Renal cortex interstitium (tissue), 11 donors: ENCODE results near the gene TSPAN17. TPM values are rescaled to one million over a fixed set of nuclear protein-coding genes. Genes with fewer than 3 reads are reported as not detected.
A peak's percentile ranks its signal among the peaks of the same experiment; 100 is the strongest.
"Not testable (repeated sequence)": the region's sequence is repeated elsewhere in the genome, so short reads cannot be mapped to it uniquely, and the experiment has no call there.

Source experiments
- DNase-seq, 11 donors: peaks; one replicate each; pipeline ENCODE4 v3.0.0-alpha.2; 2013; ENCODE audit warnings: low read depth in 9 of 11, low spot score in 4 of 11; ENCODE audit errors: extremely low read depth in 1 of 11
- polyA plus RNA-seq, 3 donors: library from polyadenylated mRNA; unstranded; fragments of 120-200 nt; gene quantifications; one replicate each; pipeline ENCODE4 v1.2.1, GENCODE V29; 2013; ENCODE audit not compliant: insufficient read length in 3 of 3

Gene TSPAN17
- polyA plus RNA-seq, 3 donors, result 27.7 to 36.1 (median 32.8) TPM

GRCh38 chr5:176692839-176693476 lies 45.7 kb downstream of the TSPAN17 start:
- peak in 2 of 11 donors; percentile 24 to 33 for DNase-seq

- peak in 4 of 11 donors; percentile 32 to 60 (median 40) for DNase-seq
Observed at GRCh38 chr5:176693477-176693851, 46.2 kb downstream of the TSPAN17 start.

GRCh38 chr5:176694146-176694545 lies 46.9 kb downstream of the TSPAN17 start:
- no peak for DNase-seq

DNA sequence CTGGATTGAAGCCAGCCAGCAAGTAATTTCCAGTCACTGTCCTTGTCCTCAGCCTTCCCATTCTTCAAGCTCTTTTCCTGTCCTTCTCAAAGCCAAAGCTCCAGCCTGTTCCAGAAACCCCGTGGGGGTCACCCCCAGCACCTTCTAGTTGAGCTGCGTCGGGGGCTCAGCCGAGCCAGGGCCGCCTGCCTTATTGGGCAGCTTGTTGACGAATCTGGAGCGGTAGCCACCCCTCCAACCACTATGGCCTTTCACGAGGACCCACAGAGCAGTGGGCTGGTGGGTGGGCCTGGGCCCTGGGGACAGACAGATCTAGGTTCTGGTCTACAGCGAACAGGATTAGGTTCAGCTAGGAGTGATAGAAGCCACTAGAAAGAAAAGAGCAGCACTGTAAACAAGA lies 47.3 kb downstream of the TSPAN17 start:
- no peak for DNase-seq

DNA sequence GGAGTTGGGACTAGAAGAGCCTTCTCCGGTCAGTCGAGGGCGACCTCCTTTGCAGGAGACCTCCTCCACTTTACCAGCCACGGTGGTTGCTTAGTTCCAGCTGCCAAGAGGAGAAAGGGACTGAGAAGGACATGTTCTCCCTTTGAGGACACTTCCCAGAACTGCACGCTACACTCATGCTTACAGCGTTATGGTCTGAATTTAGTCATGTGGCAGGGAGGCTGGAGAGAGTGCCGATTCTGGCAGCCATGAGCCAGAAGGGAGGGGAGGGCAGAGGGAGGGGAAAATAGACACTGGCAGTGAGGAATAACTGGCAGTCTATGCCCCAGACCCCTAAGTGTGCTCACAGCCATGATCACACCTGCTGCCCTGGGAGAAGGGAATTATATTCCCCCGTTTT lies 47.8 kb downstream of the TSPAN17 start:
- no peak for DNase-seq

- no peak for DNase-seq
Observed at GRCh38 chr5:176697267-176697933, 50.1 kb downstream of the TSPAN17 start.

DNA sequence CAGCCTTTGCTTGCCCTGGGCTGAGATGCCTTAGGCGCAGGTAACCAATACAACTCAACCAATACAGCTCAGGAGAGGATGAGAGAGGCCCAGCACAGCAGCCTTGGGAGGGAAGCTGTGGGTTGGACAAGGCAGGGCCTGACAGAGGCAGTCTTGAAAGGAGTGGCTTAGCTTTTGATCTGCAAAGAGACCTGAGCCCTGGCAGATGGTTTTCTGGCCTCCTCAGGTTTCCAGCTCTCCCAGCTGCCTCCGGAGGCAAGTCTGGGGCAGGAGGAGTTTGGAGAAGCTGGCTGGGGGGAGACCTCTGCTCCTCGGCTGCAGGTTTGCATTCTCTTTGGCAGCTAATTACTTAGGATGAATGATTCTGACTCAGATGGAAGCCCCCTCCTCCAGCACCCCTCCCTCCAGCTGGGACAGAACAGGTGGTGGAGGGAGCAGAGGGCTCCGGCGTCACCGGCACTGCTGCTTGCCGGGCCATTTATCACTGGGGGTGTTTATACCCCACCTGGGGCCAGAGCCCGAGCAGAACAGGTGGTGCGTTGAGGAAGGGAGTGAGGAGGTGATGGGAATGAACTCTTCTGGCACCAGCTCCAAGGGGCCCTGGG lies 50.8 kb downstream of the TSPAN17 start:
- DNase-seq, result peak in 5 of 11 donors; percentile 38 to 55 (median 46)

DNA sequence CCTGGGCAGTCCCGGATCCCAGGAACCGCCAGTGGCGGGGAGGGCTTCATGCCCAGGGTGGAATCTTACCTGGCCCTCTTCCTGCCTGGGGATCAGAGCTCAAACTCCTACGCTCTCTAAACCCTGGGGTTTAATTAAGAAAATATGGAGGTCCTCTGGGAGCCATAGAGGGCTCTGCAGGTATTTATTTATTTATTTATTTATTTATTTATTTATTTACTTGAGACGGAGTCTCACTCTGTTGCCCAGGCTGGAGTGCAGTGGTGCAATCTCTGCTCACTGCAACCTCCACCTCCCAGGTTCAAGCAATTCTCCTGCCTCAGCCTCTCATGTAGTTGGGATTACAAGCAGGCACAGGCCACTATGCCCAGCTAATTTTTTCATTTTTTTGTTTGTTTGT lies 52.2 kb downstream of the TSPAN17 start:
- DNase-seq, result not testable (repeated sequence)

- DNase-seq, result peak in 1 of 11 donors; percentile 23
Observed at GRCh38 chr5:176700239-176700847, 53.1 kb downstream of the TSPAN17 start.

DNA sequence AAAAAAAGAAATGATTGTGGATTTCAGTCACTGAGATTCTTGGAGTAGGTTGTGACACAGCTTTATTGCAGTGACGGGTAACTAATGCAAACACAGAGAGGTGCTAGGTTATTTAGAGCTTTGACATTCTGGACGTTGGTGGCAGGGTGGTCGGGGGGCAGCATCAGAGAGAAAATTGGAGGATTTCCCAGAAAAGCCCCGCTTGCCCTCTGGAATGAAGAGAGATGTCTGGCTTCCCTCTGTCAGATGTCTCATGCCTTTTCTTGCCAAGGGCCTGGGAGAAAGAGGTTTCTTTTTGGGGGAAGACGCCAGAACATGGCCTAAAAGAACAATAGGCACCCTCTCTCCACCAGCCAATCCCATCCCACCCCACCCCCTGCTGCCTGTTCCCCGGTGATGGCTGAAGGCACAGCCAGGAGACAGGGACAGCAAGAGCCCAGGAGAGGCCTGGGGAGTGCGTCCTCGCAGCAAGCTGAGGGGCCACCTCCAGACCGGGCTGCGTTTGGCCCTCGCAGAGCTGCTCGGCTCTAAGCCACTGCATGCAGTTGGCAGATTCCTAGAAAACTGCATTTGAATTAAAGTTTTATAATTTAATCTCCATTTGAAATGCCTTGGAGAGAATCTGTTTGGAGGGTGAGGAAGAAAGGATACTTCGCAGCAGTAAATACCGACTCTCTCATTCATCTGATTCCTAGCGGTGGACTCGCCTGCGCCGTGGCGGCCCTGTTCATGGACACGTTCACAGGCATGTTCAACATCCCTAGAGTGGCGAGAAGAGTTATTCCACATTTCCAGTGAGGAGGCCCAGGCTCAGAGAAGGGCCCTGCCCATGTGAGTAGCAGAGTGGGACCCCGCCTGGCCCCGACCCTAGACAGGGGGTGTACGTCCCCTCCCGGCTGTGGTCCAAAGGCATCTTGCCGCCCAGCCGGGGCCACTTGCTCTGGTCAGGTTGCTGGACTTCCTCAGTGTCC lies 55.7 kb downstream of the TSPAN17 start:
- no peak for DNase-seq

DNA sequence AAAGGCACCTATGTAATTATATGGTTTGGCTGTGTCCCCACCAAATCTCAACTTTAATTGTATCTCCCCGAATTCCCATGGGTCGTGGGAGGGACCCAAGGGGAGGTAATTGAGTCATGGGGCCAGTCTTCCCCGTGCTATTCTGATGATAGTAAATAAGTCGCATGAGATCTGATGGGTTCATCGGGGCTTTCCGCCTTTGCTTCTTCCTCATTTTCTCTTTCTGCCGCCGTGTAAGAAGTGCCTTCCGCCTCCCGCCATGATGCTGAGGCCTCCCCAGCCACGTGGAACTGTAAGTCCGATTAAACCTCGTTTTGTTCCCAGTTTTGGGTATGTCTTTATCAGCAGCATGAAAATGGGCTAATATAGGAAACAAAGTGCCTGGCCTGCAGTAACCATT lies 56.6 kb downstream of the TSPAN17 start:
- DNase-seq, result no peak

DNA sequence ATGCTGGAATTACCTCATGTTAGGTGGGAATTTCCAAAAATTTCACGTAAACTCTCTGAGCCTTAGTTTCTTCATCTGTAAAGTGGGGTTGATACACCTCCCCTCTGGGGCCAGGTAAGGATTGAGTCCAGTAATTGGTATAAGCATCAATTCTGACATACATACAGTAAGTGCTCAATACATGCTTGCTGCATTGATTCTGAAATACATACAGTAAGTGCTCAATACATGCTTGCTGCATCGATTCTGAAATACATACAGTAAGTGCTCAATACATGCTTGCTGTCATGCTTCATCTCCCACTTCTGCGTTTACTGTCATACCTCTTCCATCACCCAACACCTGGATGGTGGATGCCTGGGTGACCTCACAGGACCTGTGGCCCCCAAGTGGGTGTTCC lies 57.1 kb downstream of the TSPAN17 start:
- no peak for DNase-seq

- no peak for DNase-seq
Observed at GRCh38 chr5:176704817-176705216, 57.5 kb downstream of the TSPAN17 start.

Other genes starting within 250 kb of the TSPAN17 start
- 10 to 100 TPM; 46.6 to 57.0 (median 54.7) TPM for gene CLTB, start 230.9 kb upstream of the TSPAN17 start, polyA plus RNA-seq
- 10 to 100 TPM; 47.2 to 50.4 (median 47.5) TPM for gene FAF2, start 199.1 kb upstream of the TSPAN17 start, polyA plus RNA-seq
- 10 to 100 TPM; 42.6 to 81.9 (median 56.1) TPM for gene RNF44, start 110.1 kb upstream of the TSPAN17 start, polyA plus RNA-seq
- 10 to 100 TPM; 21.5 to 25.8 (median 24.4) TPM for gene CDHR2, start 98.1 kb upstream of the TSPAN17 start, polyA plus RNA-seq
- gene GPRIN1, start 37.3 kb upstream of the TSPAN17 start, polyA plus RNA-seq, result 1 to 10 TPM; 1.4 to 2.3 (median 2.2) TPM
- under 1 TPM in 1 of 3 donors, not detected in 2; 0.42 TPM for gene SNCB, start 16.9 kb upstream of the TSPAN17 start, polyA plus RNA-seq
- under 1 TPM in 1 of 3 donors, not detected in 2; 0.09 TPM for gene EIF4E1B, start 16.8 kb upstream of the TSPAN17 start, polyA plus RNA-seq
- gene UNC5A, start 163.1 kb downstream of the TSPAN17 start, polyA plus RNA-seq, result under 1 TPM; 0.09 to 0.42 (median 0.19) TPM